ENCODE data around the gene LINC00305.

Gene LINC00305

DNA sequence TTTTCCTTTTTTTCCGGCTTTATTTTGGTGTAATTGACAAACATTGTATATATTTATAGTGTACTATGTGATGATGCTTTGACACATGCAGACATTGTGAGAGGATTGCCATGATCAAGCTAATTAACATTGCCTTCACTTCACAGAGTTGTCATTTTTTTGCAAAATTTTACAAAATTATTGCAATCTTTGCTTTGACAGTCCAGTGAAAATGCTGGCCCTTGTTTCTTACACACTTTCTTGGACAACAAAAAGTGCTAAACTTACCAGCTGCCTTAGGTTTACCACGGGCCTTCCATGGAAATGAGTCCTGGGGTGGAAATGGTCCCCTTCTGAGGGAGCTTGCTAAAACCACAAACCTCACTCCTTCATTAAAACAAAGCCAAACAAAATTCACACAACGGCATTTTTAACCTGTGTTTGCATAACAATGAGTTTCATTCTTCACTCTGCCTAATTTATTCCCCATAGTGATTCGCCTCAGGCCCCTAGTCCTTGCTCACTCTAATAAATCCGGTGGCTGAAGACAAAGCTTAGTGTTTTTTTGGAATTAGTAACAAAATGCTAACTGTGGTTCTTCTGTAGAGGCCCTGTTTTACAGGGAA, 32.2 kb downstream of the LINC00305 start:
- in situ Hi-C loops (cut with MboI; ENCODE audit: low sequenced_read_pairs): no loop called here

DNA sequence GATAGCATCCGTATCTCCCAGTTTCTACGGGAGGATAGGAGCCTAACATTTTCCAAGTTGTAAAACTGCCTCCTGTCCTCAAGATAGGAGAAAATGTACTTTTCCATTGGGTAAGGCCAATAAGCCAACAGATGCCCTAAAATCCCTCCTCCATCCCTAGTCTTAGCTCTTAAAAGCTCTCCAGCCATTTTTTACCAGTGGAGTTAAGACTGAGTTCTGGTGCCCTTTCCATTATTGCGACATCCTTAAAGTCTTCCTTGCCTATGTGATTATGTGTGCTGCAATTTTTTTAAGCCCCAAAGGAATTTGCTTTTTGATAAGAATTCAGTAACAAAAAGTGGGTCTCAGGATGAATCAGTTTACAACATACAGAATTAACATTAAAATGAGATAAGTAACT, 33.0 kb downstream of the LINC00305 start:
- in situ Hi-C loops (cut with MboI; ENCODE audit: low sequenced_read_pairs): no loop called here

DNA sequence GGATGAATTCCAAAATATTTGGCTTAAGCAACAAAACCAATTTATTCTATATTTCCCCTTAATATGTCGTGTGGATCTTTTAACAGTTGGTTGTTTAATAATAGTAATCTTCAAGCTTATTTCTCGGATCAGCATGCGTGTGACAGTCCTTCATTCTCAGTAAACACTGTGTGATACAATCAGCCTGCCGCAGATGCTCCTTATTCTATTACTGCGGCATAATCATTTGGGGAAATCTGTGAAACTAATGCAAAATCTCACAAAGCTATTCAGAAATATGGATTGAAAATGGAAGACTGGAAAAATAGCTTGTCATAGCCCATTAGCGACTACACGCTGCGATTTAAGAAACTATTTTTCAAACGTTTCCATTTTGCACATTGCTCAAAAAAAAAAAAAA, 36.9 kb downstream of the LINC00305 start:
- in situ Hi-C loops (cut with MboI; ENCODE audit: low sequenced_read_pairs): no loop called here

DNA sequence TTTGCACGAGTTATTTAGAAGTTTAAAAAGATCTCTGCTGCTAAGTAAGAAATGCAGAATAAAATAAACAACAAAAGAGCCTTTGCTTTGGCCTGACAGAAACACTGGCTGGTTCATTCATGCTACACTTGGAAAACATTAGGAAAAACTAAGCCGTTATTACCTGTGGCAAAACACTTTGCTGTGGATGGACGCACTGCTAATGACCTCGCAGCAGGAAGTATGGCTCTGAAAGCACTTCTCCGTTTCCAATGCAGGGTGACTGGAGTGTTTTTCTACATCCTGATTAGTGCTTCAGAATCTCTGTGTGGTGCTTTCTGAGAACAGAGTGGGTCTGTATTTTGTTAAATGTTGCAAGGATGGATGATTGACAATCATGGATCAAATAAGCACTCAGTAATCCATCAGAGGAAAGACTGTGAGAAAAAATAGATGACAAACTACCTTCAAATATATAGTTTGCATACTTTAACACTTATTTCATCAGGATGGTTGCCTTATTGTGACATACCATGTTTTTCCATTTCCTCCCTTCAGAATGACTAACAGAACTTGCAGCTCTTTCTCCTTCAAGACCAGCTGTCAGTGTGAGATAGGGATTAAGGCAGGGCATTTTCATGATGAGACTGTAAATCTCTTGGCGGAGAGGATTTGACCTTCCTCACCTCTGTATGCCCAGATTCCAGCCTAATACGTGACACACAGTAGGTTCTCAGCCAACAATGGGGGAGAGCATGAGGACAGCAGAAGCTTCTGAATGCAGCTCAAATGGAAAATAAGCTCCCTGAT, 38.0 kb downstream of the LINC00305 start:
- in situ Hi-C loops (cut with MboI; ENCODE audit: low sequenced_read_pairs): no loop called here

DNA sequence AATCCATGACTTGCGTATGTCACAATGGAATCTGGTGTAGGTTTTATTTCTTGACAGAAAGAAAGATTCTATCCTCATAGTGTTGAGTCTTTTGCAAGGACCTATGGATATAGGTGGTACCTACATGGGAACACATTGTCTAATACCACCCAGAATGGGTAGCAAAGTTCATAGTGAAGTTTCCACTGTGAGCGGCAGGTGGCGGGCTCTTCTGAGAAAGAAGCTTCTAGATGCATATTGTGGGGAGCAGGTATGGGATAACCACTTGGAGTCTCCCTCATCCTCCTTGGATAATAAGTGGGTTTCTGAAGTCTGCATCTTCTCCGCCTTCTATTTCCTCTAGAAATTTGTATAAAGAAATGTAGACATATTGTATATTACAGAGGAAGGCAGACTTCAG, 44.9 kb downstream of the LINC00305 start:
- in situ Hi-C loops (cut with MboI; ENCODE audit: low sequenced_read_pairs): no loop called here

DNA sequence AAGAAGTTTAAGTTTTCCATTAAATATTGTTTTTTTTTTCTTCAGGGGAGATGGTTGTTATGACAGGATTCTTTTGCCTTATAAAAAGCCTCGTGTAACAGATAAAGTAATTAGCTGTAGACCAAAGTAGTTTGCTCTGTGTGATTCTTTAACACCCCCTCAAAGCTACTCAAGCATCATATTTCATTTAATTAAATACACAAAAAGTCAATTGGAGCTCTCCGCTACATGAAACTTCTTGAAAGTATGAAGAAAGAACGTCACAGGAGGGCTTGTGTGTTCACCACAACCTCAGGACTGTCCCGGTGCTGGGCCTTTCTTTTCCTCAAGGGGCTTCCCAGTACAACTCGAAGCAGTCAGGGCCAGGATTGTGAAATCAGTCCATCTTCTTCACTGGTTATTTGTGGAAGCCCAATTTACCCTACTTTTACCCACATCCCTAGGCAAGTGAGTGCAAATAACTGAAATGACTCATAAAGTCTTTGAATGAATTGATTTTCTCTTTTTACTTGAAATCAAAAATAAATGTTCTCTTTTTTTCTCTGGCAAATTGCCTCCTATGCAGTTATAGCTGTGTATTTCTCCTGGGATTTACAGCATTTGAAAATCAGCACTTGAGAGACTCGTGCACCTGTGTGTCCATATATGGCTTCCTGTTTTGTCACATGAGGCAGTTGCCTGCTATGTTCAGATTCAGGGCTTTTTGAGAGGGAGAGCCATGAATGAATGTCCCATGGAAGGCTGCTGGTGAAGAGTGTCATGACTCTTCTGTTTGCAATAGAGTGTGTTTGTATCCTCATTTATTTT, 48.6 kb downstream of the LINC00305 start:
- in situ Hi-C loops (cut with MboI; ENCODE audit: low sequenced_read_pairs): no loop called here

DNA sequence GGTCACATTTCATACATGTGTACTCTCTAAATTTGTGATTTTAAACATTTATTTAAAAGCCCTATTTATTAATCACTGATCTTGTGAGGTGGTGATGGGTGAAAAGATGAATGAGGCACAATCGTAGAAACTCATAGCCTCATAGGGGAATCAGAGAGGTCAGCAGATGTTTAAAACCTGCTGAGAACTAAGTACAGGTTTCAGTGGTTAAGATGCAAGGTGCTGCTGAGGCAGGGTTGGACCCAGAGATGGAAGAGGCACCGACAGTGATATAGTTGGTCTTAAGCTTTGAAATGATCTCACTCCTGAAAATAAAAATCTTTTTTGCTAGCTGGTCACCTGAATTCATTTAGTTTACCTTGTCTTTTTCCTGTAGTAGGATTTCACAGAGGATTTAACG, 49.6 kb downstream of the LINC00305 start:
- in situ Hi-C loops (cut with MboI; ENCODE audit: low sequenced_read_pairs): no loop called here

DNA sequence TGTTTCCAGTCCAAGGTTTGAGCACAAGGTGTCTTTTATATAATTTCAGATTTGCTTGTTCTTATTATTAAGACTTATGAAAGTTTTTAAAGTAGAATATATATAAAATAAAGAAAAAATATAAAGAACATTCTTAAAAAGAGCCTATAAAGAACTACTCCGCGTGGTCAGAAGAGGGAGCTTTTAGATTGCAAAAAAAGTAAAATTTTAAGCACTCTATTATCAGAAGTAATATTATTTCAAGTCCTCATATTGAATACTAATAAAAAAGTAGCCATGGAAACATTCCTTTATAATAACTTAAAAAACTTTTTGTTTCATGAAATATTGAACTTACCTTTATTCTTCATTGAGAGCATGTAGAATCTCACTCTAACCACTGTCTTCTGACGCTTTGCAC, 51.4 kb downstream of the LINC00305 start:
- in situ Hi-C loops (cut with MboI; ENCODE audit: low sequenced_read_pairs): no loop called here

DNA sequence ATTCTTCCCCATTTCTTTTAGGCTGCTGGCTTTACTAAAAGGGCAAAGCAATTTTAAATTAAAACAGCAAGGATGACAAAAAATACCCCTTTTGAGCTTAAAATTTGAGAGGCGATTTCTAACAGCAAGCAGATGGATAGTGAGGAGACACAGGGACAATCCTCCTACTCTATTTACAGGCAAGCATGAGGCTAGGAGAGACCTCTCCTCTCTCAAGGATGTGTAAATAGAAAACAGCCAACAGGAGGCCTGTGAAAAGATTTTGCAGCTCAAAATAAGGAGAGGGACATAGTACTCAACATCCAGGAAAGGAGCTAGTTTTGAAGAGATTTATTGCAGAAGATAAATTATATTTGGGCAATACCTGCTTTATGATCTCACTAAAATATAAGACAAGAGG, 53.8 kb downstream of the LINC00305 start:
- in situ Hi-C loops (cut with MboI; ENCODE audit: low sequenced_read_pairs): no loop called here

DNA sequence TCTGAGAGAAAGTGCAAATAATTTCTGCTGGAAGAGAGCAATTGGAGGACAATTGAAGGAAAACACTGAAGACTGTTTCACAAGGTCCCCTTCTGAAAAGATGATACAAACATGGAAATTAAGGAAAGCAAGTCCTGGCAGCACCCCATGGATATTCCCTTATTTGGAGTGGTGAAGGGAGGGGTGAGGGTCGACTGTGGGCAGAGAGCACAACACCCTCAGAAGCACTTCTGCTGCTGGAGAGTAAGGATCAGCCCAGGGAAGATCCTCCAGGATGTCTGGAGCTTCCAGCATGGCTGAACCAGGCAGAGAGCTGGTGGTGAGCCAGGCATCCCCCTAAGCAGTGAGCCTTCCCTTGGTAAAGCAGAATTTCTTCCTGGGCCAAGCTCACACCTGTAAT, 54.7 kb downstream of the LINC00305 start:
- in situ Hi-C loops (cut with MboI; ENCODE audit: low sequenced_read_pairs): no loop called here

DNA sequence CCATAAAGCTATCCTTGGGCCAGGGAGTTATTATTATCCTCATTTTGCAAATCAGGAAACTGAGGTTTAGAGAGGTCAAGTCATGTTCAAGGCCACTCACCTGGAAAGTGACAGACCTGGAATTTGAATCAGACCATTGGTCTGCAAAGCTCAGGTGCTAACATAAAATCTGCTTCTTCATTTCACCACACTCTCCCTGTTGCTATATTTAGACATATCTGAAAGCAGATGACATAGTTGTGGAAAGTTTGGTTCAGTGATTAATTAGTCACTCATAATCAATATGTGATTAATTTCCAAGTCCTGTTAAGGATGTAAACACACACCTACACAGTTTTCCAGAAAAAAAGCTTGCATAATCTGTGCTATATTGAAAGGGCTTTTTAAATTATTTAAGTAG, 57.4 kb downstream of the LINC00305 start:
- in situ Hi-C loops (cut with MboI; ENCODE audit: low sequenced_read_pairs): no loop called here

DNA sequence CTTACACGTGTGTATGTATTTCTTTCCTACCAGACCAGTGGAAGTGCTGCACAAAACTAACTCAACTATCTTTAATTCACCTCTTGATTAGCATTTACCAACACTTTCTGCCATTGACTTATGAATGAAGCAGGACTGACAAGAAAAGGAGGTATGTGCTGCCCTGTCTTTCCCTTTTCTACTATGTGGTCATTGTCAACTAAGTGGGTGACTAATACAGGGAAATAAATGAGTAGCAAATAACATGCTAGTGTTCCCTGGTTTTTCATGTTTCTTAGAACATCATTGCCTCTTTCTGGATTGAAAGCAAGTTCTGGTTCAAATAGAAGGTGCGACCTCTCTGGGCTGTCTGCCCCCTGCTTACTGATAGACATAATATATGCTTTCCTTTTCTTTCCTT, 58.0 kb downstream of the LINC00305 start:
- in situ Hi-C loops (cut with MboI; ENCODE audit: low sequenced_read_pairs): no loop called here

DNA sequence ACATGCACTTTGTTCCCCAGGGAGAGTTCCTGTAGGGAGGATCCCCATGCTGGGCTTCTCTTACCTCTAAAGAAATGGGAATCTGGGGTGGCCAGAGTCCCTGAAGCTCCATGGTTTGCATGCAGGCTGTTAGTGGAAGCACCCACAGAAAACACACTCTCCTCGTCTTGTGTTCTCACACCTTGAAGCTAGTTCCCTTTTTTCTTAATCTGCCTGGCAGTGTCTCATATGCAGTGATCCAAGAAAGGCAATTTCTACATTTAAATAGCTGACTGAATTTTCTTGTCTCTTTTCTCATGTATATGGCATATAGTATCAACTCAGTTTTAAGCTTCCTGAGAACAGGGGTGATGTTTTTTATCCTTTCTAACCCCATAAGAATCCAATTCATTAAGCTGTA, 65.0 kb downstream of the LINC00305 start:
- in situ Hi-C loops (cut with MboI; ENCODE audit: low sequenced_read_pairs): no loop called here

DNA sequence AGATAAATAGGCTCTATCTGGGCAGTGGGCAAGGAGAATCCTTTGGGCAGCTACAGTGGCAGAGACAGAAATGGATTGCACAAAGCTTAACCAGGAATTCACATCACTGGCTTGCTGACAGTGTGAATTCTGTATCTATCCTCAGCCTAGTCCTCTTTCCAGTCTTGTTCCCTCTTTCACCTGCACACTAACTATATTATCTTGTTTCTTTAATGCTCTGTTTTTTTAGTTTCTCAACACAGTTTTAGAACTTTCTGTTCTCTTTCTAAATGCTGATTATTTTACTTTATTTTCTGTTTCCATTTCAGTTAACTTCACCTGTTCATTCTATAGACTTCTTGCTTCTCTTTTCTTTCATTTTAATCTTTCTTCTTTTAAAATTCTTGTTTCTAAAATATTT, 66.4 kb downstream of the LINC00305 start:
- in situ Hi-C loops (cut with MboI; ENCODE audit: low sequenced_read_pairs): no loop called here

DNA sequence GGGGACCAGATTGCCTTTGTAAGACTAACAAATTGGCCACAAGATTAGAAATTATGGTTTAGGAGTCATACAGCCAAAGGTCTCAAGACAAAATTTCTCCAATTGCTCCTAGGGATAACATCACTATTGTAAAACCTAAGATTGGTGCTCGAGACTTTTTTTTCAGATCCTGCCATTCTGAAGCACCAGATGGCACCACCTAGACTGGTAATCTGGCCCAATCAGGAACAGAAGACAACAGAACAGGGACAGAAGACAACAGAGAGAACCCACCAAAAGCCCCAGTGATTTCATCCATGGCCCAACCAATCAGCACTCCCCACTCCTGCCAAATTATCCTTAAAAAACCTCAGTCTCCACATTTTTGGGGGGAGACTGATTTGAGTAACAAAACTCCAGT, 66.8 kb downstream of the LINC00305 start:
- in situ Hi-C loops (cut with MboI; ENCODE audit: low sequenced_read_pairs): no loop called here

DNA sequence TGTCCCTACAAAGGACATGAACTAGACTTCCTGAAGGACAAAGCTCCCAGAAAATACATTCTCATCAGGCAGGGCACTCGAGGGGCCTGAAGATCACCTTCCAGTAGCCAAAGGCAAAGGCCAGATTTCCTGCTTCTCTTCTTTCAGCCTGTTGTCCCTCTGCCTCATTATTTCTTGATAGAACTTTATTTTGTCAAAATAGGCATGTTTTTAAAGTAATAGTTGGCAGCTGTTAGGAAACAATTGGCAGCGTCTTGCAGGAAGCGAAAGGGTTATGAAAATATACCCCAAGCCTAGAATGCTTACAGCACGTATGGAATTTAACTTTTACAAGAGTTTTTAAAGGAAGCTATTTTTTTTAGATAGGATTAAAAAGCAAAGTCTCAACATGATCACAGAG, 74.9 kb downstream of the LINC00305 start:
- in situ Hi-C loops (cut with MboI; ENCODE audit: low sequenced_read_pairs): no loop called here

DNA sequence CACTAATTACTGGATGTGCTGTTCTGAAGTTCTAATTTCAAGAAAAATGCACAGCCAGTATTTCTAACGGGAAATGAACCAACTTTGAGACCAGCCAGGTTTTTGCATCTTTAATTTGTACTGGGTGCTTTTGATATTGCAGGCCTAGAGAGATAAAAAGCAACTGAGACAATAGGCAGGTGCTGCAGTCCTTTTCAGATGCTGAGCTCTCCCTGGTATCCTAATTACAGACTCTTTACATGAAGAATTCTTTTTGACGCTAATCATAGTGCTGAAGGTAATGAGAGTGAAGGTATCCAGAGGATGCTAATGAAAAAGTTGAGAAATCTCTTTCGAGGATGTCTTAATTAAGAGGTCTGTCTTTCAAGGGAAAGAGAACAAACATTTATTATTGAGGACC, 93.9 kb downstream of the LINC00305 start:
- in situ Hi-C loops (cut with MboI; ENCODE audit: low sequenced_read_pairs): no loop called here

DNA sequence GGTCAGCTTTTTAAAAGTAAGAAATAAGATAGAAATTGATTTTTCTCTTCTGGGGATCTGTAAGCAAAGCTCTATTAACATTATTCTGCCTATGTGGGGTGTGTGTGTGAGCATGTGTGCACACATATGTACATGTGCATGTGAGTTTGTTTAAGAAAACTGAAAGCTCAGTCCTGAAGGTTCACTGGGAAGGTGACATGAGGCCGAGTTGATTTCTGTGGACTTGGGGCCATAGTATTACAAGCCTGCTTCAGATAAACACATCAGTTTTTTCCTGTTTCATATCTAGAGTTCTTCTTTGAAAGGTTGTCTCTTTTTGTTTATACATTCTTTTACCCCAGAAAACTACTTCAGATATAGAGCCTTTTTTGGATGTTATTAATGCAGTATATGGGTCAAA, 95.6 kb downstream of the LINC00305 start:
- in situ Hi-C loops (cut with MboI; ENCODE audit: low sequenced_read_pairs): no loop called here

DNA sequence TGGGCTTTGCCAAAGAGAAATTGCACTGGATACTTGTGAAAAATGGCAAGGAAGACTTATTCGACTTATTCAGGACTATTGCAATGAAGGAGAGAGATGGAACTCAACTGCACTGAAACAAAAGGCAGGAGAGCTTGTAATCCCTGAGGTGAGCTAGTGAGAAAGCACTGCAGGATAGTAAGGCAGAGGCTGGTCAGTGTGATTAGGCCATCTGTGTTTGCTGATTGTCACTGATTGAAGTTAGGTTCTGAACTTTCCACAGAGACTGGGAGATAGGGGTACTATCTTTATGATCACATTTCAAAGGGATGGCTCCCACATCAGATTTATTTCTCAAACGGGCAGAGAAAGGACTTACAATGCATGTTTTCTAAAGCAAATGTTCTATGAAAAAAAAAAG, 96.1 kb downstream of the LINC00305 start:
- in situ Hi-C loops (cut with MboI; ENCODE audit: low sequenced_read_pairs): no loop called here

DNA sequence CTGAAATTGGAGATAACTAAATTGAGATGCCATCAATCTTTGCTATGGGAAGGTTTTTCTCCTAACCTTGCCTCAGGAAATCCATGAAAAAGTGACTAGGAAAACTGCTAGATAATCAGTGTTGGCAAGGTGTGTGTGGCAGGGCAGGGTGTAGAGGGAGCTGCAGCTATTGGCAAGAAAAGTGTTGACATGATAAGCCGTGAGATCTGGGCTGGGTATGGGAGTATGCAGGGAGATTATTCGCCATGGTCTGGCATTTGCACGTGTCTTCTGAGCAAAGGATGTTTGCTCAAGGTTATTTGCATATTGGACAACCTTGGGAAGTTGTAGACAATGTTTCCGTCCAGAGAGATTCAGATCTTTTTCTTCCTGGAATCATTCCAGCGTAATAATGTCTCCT, 104.3 kb downstream of the LINC00305 start:
- in situ Hi-C loops (cut with MboI; ENCODE audit: low sequenced_read_pairs): no loop called here

DNA sequence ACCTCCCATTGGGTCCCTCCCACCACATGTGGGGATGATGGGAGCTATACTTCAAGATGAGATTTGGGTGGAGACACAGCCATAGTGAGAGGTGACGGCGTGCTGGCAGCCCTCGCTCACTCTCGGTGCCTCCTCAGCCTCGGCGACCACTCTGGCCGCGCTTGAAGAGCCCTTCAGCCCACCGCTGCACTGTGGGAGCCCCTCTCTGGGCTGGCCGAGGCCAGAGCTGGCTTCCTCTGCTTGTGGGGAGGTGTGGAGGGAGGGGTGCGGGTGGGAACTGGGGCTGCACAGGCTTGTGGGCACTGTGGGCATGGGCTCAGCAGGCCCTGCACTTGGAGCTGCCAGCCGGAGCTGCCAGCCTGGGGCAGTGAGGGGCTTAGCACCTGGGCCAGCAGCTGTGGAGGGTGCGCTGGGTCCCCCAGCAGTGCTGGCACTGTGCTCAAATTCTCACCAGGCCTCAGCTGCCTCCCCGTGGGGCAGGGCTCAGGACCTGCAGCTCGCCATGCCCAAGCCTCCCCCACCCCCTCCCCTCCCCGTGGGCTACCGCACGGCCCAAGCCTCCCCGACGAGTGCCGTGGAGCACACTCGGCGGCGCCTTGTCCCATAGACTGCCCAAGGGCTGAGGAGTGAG, 106.0 kb downstream of the LINC00305 start:
- in situ Hi-C loops (cut with MboI; ENCODE audit: low sequenced_read_pairs): no loop called here

Measured in HL-60/S4 (cell line).